OCI-LY3 (cell line): ENCODE measurements around the gene TSHR.
A peak's percentile ranks its signal among the peaks of the same experiment; 100 is the strongest.
"Not testable (repeated sequence)": the region's sequence is repeated elsewhere in the genome, so short reads cannot be mapped to it uniquely, and the experiment has no call there.

Experiments
- H2AFZ ChIP-seq: fragments of 200-600, 300-600 bp; shearing (Covaris generic); 2 replicates; pipeline ENCODE4 v1.6.0; 2014; ENCODE audit warnings: antibody characterized with exemption, low read depth, low read length
- H3K27ac ChIP-seq: fragments of 200-600, 300-600 bp; sonication (generic); 2 replicates; pipeline ENCODE4 v1.5.1; 2014; ENCODE audit warnings: mild to moderate bottlenecking, low read length, moderate library complexity, mixed read lengths
- H3K27me3 ChIP-seq: fragments of 200-600, 300-600 bp; sonication (generic); 2 replicates; pipeline ENCODE4 v1.6.1; 2014; ENCODE audit warnings: low read depth, low read length, mixed read lengths
- H3K36me3 ChIP-seq: fragments of 200-600, 300-600 bp; sonication (generic); replicated peaks from 2 replicates; pipeline ENCODE3; 2014; ENCODE audit warnings: low read depth, low read length, mixed read lengths
- H3K4me1 ChIP-seq: fragments of 300-600, 200-600 bp; sonication (generic); 2 replicates; pipeline ENCODE4 v1.6.1; 2014; ENCODE audit warnings: low read length, mixed read lengths
- H3K4me2 ChIP-seq: fragments of 200-600, 300-600 bp; sonication (generic); 2 replicates; pipeline ENCODE4 v1.6.1; 2014; ENCODE audit warnings: low read length, mixed read lengths
- H3K4me3 ChIP-seq: fragments of 300-600, 200-600 bp; sonication (generic); 2 replicates; pipeline ENCODE4 v1.5.1; 2014; ENCODE audit warnings: antibody characterized with exemption, mild to moderate bottlenecking, low read length, moderate library complexity
- H3K79me2 ChIP-seq: fragments of 300-600, 200-600 bp; shearing (Covaris generic); 2 replicates; pipeline ENCODE4 v1.6.1; 2014; ENCODE audit warnings: mild to moderate bottlenecking, low read length, mixed read lengths
- H3K9ac ChIP-seq: fragments of 300-600, 200-600 bp; shearing (Covaris generic); 2 replicates; pipeline ENCODE4 v1.6.0; 2014; ENCODE audit warnings: mild to moderate bottlenecking, low read length, moderate library complexity
- H3K9me3 ChIP-seq: fragments of 200-600, 300-600 bp; shearing (Covaris generic); 2 replicates; pipeline ENCODE4 v1.6.1; 2014; ENCODE audit warnings: low read length, mixed read lengths; ENCODE audit not compliant: insufficient read depth
- H4K20me1 ChIP-seq: fragments of 200-600, 300-600 bp; sonication (generic); 2 replicates; pipeline ENCODE4 v1.6.1; 2016; ENCODE audit warnings: low read length, mixed read lengths; ENCODE audit not compliant: insufficient read depth
- CTCF ChIP-seq: fragments of 200-600, 300-600 bp; sonication (generic); IDR thresholded peaks from 2 replicates; pipeline ENCODE4 v1.5.1; 2014; ENCODE audit warnings: antibody characterized with exemption, low read length, low read depth
- EZH2phosphoT487 ChIP-seq: fragments of 200-600 bp; shearing (Covaris generic); IDR thresholded peaks from 2 replicates; pipeline ENCODE4 v1.6.1; 2018; ENCODE audit warnings: antibody characterized with exemption, mixed run types, low read depth

The TSHR gene

GRCh38 chr14:80951491-80951890, 3.9 kb upstream of the TSHR start:
- H3K4me1 ChIP-seq, result peaks cover 30% of the 10 kb centered on the region

GRCh38 chr14:80953211-80953610, 2.2 kb upstream of the TSHR start:
- H3K36me3 ChIP-seq, H2AFZ ChIP-seq, H3K9me3 ChIP-seq, H3K79me2 ChIP-seq, H4K20me1 ChIP-seq, H3K27me3 ChIP-seq, H3K9ac ChIP-seq, H3K4me3 ChIP-seq, H3K27ac ChIP-seq, H3K4me2 ChIP-seq: not testable (repeated sequence)
- H3K4me1 ChIP-seq, result peaks cover 30% of the 10 kb centered on the region

More at GRCh38 chr14:80951491-80951890, 3.9 kb upstream of the TSHR start:
- no peaks in the 10 kb centered on the region for H3K27me3 ChIP-seq
- H2AFZ ChIP-seq, result no peak overlapping the region
- H3K9me3 ChIP-seq, result no peaks in the 10 kb centered on the region
- H4K20me1 ChIP-seq, result no peaks in the 10 kb centered on the region
- TF ChIP-seq CTCF, result no peak
- TF ChIP-seq EZH2phosphoT487, result no peak
- H3K27ac ChIP-seq, result no peak overlapping the region
- H3K79me2 ChIP-seq, result no peaks in the 10 kb centered on the region
- no peak overlapping the region for H3K4me3 ChIP-seq
- no peak overlapping the region for H3K9ac ChIP-seq
- no peaks in the 10 kb centered on the region for H3K36me3 ChIP-seq
- H3K4me2 ChIP-seq, result no peak overlapping the region

- Histone ChIP-seq H3K9me3 (no peaks in the 10 kb centered on the region), H4K20me1 (no peaks in the 10 kb centered on the region), H3K4me3 (peak overlapping the region; percentile 70), H2AFZ (no peak overlapping the region), H3K4me2 (peak overlapping the region; percentile 76), H3K36me3 (no peaks in the 10 kb centered on the region), H3K9ac (0 out of 2 replicates have a peak overlapping the region, but pooled peaks have one; percentile 19), H3K27ac (no peak overlapping the region), H3K27me3 (no peaks in the 10 kb centered on the region), H3K79me2 (no peaks in the 10 kb centered on the region), H3K4me1 (peaks cover 41% of the 10 kb centered on the region)
- TF ChIP-seq CTCF, result peak; percentile 74
- no peak for TF ChIP-seq EZH2phosphoT487
Measured at GRCh38 chr14:80954687-80955299, 628 bp upstream of the TSHR start.

DNA sequence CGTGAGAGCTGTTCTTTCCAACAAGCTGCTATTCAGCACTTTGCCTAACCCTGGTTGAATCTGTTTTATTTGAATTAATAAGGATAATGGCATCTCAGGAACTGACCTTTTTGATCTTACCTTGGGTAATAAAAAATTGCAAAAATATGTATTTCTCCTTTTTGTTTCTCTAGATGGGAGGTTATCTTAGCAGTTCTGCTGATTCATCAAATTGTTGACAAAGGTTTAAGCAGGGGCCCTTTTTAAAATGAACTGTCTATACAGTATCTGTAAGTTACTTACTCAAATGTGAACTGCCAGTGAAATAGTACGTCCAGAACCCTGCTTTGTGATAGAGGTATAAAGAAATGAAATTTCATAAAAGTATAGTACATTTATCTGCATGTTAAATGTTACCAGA, 681 bp downstream of the TSHR start:
- Histone ChIP-seq H3K4me1 (peaks cover 54% of the 10 kb centered on the region), H2AFZ (no peak overlapping the region), H3K27me3 (no peaks in the 10 kb centered on the region), H4K20me1 (no peaks in the 10 kb centered on the region), H3K79me2 (no peaks in the 10 kb centered on the region), H3K4me2 (no peak overlapping the region), H3K27ac (no peak overlapping the region), H3K36me3 (no peaks in the 10 kb centered on the region), H3K4me3 (no peak overlapping the region), H3K9ac (no peak overlapping the region), H3K9me3 (no peaks in the 10 kb centered on the region)
- no peak for TF ChIP-seq EZH2phosphoT487
- no peak for TF ChIP-seq CTCF
